ENCODE measurements around the gene CCDC85C.

The CCDC85C gene

GRCh38 chr14:99541211-99541610, 62.8 kb downstream of the CCDC85C start:
- no peak for DNase-seq (ENCODE audit: low spot score)

DNA sequence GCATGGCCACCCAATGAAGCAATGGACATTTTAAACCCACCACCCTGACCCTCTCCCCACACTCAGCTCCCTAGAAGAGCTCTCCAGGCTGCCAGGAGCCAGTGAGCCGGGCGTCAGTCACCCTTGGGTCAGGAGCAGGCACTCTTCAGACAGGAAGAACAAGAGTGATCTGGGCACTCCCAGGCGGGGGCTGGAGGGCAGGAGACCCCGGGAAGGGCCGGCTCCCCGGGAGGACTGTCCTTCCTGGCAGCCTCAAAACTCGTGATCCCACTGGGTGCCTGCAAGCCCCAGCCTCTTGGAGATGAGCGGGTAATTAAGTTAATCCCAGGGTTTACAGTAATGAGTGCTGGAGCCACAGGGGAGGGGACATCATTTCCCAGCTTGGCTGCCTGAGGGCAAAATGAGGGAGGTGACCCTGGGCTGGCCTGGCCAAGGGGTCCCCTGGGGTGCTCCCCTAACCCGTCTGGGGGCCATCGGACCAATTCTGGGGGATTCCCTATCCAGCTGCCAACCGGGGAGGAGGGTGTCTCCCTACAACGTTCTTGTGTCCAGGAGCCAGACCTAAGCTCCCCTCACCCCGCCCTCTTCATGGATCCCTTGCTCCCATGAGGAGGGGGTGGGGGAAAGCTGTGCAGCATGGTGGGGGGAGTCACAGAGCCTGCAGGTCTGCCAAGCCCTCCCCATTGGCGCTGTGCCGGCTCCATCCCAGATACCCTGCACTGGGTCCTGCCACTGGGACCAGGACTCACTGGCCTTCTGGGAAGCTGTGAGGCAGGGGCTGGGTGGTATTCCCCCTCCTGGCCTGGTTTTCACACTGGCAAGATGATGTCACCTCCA, 63.6 kb downstream of the CCDC85C start:
- peak; percentile 30 for DNase-seq (ENCODE audit: low spot score)

GRCh38 chr14:99539491-99539890, 64.5 kb downstream of the CCDC85C start:
- DNase-seq (ENCODE audit: low spot score) = no peak

DNA sequence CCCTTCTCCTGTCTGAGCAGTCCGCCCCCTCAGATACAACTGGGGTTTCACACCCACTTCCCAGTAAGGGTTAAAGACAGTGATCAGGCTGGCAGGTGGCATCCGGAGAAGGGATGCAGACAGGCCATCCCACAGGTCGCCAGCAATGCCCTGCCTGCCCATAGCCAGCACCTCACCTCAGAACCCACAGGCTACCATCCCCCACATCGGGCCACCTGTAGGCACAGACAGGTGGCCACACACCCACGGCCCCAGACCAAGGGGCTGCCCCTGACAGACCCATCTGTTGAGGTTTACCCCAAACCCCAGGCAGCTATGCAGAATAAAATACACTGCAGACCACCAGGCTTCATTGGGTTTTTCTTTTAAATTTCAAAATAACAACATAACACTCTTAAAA, 65.3 kb downstream of the CCDC85C start:
- no peak for DNase-seq (ENCODE audit: low spot score)

GRCh38 chr14:99538275-99538674, 65.7 kb downstream of the CCDC85C start:
- no peak for DNase-seq (ENCODE audit: low spot score)

DNA sequence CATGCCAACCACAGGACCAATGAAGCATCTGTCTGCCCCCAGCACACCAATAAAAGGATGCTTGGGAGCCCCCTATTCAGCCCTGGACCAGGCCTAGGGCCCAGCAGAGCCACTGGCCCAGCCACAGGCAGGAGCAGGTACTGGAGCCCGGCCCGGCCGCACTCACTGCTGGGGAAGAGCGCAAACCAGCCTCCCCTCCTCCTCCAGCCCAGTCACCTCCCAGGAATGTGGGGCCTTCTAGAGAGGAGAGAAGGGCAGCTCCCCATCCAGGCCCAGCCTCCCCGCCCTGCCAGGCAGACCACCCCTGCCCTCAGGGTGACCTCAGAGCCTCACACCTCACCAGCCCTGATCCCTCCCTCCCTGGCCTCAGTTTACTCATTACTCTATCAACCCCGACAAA, 66.6 kb downstream of the CCDC85C start:
- DNase-seq (ENCODE audit: low spot score) = no peak

DNA sequence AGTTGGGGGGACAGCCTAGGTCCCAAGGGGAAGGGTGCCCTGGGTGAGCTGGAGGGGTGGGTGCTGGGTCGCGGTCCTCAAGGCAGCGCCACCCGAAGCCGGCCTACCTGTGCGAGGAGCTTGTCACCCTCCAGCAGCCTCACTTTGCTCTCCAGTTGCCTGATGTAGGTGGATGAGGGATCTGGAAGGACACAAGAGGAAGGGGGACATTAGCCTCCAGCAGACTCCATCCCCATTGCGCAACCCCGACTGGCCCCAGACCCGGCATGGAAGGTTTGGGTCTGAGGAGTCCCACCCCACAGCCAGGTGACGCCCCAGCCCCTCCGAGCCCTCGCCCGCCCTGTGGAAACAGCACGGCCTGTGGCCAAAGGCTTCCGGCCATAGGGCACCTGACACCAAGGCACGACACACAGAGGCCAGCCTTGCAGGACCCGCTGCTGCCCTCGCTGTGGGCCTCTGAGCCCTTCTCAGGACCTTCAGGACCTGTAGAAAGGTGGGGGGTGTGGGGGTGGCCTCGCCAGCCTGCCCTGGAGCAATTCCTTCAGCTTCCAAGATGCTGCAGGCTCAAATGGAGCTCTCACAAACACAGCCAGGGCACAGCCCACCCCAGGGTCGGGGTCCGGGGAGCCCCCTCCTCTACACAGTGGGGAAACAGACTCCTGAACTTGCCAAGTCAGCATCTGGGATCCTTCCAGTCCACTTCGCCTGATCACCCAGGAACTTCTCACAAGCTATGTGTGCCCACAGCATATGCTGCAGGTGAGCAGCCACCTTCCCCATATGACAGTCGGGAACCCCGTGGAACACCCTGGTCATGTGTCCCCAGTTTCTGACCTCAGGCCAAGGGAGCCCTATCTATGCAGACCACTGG, 67.9 kb downstream of the CCDC85C start:
- DNase-seq (ENCODE audit: low spot score) = no peak

GRCh38 chr14:99535448-99535847, 68.6 kb downstream of the CCDC85C start:
- no peak for DNase-seq (ENCODE audit: low spot score)

GRCh38 chr14:99534863-99535262, 69.1 kb downstream of the CCDC85C start:
- no peak for DNase-seq (ENCODE audit: low spot score)

GRCh38 chr14:99534333-99534732, 69.7 kb downstream of the CCDC85C start:
- no peak for DNase-seq (ENCODE audit: low spot score)

- no peak for DNase-seq (ENCODE audit: low spot score)
These were observed 71.7 kb downstream of the CCDC85C start for GRCh38 chr14:99532310-99532709.

DNA sequence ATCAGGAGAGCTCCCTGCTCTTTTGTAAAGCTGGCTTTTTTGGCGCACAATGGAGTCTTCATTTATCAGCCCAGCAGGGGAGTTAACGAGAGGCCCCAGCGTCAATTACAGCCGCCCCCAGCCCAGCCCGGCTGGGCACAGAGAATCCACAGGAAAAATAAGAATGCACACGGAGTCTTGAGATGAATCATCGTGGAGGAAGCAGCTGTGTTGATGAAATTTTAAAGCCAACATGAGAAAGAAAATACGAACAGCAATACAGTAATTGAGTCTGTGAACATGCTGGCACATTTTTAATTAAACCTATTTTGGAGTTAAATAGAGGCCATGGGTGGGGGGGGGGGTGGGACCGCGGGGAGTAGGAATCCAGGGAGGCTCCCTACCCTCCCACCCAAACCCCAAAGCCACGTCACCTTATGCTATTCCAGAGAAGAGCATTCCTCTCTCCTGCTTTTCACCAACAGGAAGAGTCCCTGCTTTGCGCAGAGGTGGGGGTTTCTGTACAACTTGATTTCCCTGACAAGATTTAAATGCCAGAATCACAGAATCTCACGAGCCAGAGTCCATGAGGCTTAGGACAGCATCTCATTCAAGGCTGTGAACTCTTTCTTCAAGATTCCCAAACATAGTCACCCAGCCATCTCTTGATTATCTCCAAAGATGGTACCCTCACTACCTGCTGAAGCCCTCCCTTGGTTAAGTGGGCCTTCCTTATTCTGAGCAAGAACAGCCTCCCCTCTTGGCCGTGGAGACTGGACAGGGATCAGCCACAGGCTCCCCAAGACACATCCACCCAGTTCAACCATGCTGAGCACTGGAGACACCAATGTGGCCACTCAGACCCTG, 72.5 kb downstream of the CCDC85C start:
- DNase-seq (ENCODE audit: low spot score) = no peak

DNA sequence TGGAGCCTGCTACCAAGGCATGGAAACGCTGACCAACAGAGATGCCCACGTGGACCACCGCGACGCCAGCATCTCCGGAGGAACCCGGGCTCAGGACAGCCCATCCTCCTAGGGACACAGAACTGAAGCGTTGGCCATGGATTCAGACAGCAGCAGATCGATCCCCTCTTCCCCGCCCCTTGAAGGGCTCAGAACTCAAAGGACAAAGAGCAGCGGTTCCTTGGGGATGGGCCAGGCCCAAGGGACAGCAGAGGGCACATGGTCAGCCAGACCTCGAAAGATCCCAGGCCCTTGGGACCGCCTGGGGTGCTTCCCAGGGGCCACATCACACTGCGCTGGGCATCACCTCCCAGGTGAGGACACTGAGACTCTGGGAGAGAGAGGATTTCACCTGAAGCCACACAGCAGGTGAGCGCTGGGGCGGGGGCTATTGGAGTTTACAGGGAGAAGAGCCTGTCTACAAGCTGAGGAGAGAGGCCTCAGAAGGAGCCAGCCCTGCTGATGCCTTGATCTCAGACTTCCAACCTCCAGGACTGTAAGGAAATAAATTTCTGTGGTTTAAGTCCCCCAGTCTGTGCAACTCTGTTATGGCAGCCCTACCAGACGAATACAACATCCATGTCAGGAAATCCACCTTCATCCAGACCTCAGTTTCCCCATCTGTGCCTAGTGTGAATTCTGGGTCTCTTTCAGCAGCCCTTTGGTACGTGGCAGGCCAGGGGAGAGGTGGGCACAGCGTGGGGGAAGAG, 73.4 kb downstream of the CCDC85C start:
- no peak for DNase-seq (ENCODE audit: low spot score)

GRCh38 chr14:99529899-99530298, 74.1 kb downstream of the CCDC85C start:
- DNase-seq (ENCODE audit: low spot score) = no peak

GRCh38 chr14:99527427-99528076, 76.5 kb downstream of the CCDC85C start:
- no peak for DNase-seq (ENCODE audit: low spot score)

DNA sequence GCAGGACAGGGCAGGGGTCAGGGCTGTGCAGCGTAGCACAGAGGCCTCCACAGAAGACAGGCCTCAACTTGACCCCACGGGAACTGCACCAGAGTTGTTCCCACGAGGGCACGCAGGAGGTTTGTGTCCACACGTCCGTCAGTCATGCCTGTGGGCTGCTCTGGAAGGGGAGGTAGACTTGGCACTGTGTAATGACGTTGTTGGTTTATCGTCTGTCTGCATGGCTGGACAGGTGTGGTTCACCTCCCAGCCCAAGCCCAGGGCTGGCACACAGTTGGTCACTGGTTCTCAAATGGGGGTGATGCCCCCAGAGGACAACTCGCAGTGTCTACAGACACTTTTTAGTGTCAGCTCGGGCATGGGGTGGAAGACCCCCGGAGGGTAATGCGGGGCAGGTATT, 77.0 kb downstream of the CCDC85C start:
- no peak for DNase-seq (ENCODE audit: low spot score)

DNA sequence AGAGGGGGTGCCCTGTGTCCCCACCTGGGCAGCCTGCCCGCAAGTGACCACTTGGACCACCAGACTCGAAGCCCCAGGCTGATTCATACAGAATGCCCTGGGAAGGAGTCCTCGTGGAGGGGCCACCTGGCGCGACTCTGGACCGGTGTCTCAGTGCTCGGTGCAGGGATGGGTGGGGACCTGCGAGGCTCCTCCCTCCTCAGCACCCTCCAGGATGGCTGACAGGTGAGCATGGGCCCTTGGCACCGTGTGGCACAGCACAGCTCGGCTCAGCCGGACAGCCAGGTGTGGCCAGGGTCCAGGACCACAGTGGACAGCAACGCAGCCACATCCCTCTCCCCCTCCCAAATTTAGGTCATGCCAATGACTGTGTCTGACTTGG, 78.3 kb downstream of the CCDC85C start:
- no peak for DNase-seq (ENCODE audit: low spot score)

DNA sequence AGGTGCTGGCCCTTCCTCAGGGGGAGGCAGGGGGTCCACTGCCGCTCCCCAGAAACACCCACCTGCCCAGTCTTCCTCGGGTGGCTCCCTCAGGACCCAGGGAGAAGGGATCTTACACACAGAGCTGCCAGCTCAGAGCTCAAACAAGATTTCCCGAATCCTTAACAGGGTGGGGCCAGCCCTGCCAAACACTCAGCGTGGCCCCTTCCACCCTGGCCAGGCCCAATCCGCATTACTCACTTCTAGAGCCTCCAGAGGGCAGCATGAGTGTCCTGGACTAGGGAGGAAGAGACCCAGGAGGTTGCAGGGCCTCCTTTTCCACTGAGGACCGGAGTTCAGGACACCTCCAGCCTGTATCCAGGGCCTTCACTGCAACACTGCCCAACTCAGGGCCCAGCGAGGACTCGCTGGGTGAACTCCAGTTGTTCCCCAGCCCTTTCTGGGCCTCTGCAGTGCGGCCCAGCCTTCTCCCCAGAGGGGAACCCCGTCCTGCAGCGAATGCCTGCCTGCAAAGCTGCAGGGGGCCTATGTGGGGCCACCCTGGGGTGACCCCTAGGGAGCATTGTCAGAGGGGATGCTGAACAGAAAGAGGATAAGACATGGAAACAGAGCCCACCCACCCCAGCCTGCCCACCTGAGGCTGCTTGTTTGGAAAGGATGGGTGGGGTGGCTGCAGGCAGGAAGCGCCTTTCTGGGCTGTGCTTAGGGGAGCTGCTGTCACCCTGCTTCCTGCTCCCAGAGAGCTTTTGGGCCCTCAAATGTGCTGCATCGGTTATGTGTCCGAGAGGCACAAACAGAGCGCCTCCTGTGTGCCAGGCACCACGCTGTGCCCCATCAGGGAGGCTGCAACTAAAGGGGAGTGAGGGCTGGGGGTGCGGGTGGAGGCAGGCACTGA, 79.0 kb downstream of the CCDC85C start:
- no peak for DNase-seq (ENCODE audit: low spot score)

DNA sequence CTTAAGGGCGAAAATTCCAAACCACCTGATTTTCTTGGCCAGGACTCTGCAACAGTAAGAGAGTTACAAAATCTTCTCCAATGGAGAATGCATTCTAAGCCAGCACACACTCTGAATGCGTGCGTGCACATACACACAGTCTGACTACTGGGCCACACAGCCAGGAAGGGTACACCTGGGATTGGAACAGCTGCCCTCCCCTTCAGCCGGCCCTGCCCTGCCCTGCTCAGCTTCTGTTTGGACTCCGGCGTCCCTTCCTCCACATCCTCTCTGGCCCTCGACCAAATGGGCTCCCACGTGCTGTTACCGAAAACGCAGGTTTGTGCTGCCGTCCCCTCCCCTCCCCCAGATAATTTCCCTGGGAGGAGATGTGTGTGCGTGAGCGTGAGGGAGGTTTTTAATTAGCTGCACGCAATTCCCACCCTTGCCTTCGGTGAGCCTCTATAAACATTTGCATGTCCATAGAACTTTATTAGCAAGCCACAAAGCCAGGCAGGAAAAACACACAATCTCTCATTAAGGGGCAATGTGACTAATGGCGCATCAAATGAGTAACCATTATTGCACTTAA, 79.8 kb downstream of the CCDC85C start:
- no peak for DNase-seq (ENCODE audit: low spot score)

All from SK-N-DZ (cell line).